ENCODE measurements around the gene CAMKK1. TPM values are rescaled to one million over a fixed set of nuclear protein-coding genes. Genes with fewer than 3 reads are reported as not detected.

The CAMKK1 gene
- polyA plus RNA-seq, 1 donor (not counting 4 experiments of a cell fraction or from before 2014, with no cell fraction given), result 2.5 TPM

DNA sequence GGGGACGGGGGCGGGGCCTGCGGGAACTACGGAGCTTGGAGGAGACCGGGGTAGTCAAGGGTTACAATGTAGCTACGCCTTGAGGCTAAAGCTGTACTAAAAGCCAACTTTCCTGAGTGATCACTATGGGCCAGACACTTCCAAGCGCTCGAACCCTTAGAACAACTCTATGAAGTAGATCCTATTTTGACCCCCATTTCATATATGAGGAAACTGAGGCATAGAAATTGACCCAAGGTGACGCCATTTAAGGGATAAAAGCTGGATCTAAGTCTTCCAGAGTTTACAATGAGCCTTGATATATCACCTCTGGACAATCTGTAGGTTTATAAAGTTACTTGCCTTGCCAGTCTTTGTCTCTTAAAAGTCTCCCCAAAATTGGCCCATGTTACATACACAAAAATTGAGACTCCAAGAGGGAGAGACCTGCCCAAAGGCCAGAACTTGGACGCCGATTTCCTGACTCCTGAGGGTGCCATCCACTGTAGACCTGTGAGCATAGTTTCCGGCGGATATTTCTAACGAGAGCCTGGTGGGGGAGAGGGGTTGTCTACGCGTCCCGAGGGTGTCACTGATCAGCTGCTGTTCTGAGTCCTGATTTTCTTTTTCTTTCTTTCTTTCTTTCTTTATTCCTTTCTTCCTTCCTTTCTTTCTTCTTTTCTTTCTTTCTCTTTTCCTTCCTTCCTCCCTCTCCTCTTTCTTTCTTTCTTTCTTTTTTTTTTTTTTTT lies 46.3 kb downstream of the CAMKK1 start:
- FAIRE-seq, result peak; percentile 78
- TF ChIP-seq, protein P1, sequence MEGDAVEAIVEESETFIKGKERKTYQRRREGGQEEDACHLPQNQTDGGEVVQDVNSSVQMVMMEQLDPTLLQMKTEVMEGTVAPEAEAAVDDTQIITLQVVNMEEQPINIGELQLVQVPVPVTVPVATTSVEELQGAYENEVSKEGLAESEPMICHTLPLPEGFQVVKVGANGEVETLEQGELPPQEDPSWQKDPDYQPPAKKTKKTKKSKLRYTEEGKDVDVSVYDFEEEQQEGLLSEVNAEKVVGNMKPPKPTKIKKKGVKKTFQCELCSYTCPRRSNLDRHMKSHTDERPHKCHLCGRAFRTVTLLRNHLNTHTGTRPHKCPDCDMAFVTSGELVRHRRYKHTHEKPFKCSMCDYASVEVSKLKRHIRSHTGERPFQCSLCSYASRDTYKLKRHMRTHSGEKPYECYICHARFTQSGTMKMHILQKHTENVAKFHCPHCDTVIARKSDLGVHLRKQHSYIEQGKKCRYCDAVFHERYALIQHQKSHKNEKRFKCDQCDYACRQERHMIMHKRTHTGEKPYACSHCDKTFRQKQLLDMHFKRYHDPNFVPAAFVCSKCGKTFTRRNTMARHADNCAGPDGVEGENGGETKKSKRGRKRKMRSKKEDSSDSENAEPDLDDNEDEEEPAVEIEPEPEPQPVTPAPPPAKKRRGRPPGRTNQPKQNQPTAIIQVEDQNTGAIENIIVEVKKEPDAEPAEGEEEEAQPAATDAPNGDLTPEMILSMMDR (optimal IDR thresholded peaks at IDR 0.05 in 1 of 3, IDR thresholded peaks at IDR 0.05 in 1 of 3, conservative IDR thresholded peaks at IDR 0.05 in 1 of 3; ENCODE audit: extremely low read depth in 1 of 3, insufficient read depth in 2 of 3, low read length in 3 of 3), result no peak
- no peak for TF ChIP-seq EZH2 (IDR thresholded peaks at IDR 0.05; ENCODE audit: low read length)
- Histone ChIP-seq H3K27ac (ENCODE audit: control insufficient read depth, insufficient read depth, low read length) (peak overlapping the region; percentile 36), H3K9me1 (ENCODE audit: control insufficient read depth, extremely low read depth, insufficient read depth, low read length) (no peaks in the 10 kb centered on the region), H3K27me3 (ENCODE audit: control insufficient read depth, extremely low read depth, insufficient read depth, low read length) (no peaks in the 10 kb centered on the region), H3K4me1 (ENCODE audit: control insufficient read depth, extremely low read depth, insufficient read depth, low read length) (peaks cover 9% of the 10 kb centered on the region), H3K36me3 (ENCODE audit: control insufficient read depth in 2 of 2, extremely low read depth in 1 of 2, insufficient read depth in 2 of 2, low read length in 2 of 2) (peaks cover 3 to 4% of the 10 kb centered on the region in 2 experiments), H3K9me3 (ENCODE audit: control insufficient read depth, low read depth, low read length) (no peaks in the 10 kb centered on the region), H3K9ac (ENCODE audit: control insufficient read depth, extremely low read depth, insufficient read depth, low read length) (peak overlapping the region; percentile 28), H3K4me2 (ENCODE audit: control insufficient read depth, extremely low read depth, insufficient read depth, low read depth, low read length) (peak overlapping the region; percentile 87), H4K20me1 (ENCODE audit: control insufficient read depth, extremely low read depth, insufficient read depth, low read length) (peaks cover 4% of the 10 kb centered on the region), H3K79me2 (ENCODE audit: control insufficient read depth, insufficient read depth, low read length) (peaks cover 40% of the 10 kb centered on the region), H3K4me3 (ENCODE audit: control insufficient read depth in 2 of 3, extremely low read depth in 1 of 3, insufficient read depth in 2 of 3, low read depth in 1 of 3, low read length in 3 of 3) (peak overlapping the region in 1 of 3 experiments; percentile 55), H2AFZ (ENCODE audit: control insufficient read depth, low read length) (peak overlapping the region; percentile 27)
- dilution Hi-C loops (cut with MboI; ENCODE audit: extremely low pct_ligation_motif_present, low sequenced_read_pairs), result no loop called here
- DNase-seq (ENCODE audit: low read depth, low spot score), result no peak

DNA sequence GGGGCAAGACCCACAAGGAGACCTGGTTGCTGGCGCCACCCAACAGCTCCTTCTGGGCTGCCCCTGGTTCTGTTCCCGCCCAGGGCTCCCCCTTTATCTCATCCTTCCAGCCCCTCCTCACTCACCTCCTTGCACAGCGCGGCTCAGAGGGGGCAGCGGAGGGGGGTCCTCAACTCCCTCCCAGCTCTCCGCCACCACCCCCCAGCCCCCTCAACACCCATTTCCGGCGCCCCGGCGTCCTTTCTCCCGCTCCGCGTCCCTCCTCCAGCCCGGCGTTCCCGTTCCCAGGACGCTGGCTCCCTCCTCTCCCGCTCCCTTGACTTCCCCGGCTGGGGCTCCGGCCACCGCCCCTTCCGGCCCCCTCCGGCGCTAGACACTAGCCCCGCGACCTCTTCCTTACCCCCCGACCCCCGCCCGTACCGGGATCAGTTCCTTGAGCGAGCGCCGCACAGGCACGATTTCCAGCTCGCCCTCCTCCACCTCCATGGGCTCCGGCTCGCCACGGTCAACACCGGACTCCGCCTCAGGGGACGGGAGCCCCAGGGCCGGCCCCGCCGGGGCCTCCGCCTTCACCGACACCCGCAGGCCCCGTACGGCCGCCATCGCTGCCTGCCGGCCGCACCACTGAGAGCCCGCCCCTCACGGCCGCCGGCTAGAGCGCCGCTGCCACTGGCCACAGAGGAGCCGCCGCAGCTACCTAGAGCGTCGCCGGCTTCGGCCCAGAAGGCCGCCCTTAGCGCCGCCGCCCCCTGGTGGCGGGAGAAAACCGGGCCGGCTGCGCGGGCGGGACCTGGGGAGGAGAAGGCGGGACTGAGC lies 47.0 kb downstream of the CAMKK1 start, which contains the start of gene NCBP3:
Gene NCBP3 (minus strand): TSS at position 626 of the 816 bp plus-strand sequence. CDS start 23 bp downstream, at position 603.
- Histone ChIP-seq H3K79me2 (ENCODE audit: control insufficient read depth, insufficient read depth, low read length) (peaks cover 45% of the 10 kb centered on the region), H2AFZ (ENCODE audit: control insufficient read depth, low read length) (peak within 1 kb of the TSS; percentile 86), H3K36me3 (ENCODE audit: control insufficient read depth in 2 of 2, extremely low read depth in 1 of 2, insufficient read depth in 2 of 2, low read length in 2 of 2) (peaks cover 3 to 4% of the 10 kb centered on the region in 2 experiments), H3K4me3 (ENCODE audit: control insufficient read depth in 2 of 3, extremely low read depth in 1 of 3, insufficient read depth in 2 of 3, low read depth in 1 of 3, low read length in 3 of 3) (peak within 1 kb of the TSS; percentile 87 to 99 (median 87)), H3K9me1 (ENCODE audit: control insufficient read depth, extremely low read depth, insufficient read depth, low read length) (no peaks in the 10 kb centered on the region), H3K4me1 (ENCODE audit: control insufficient read depth, extremely low read depth, insufficient read depth, low read length) (peaks cover 9% of the 10 kb centered on the region), H3K4me2 (ENCODE audit: control insufficient read depth, extremely low read depth, insufficient read depth, low read depth, low read length) (peak within 1 kb of the TSS; percentile 91), H3K9ac (ENCODE audit: control insufficient read depth, extremely low read depth, insufficient read depth, low read length) (peak within 1 kb of the TSS; percentile 91), H3K27ac (ENCODE audit: control insufficient read depth, insufficient read depth, low read length) (peak within 1 kb of the TSS; percentile 77), H3K27me3 (ENCODE audit: control insufficient read depth, extremely low read depth, insufficient read depth, low read length) (no peaks in the 10 kb centered on the region), H4K20me1 (ENCODE audit: control insufficient read depth, extremely low read depth, insufficient read depth, low read length) (peaks cover 4% of the 10 kb centered on the region), H3K9me3 (ENCODE audit: control insufficient read depth, low read depth, low read length) (no peaks in the 10 kb centered on the region)
- DNase-seq (ENCODE audit: low read depth, low spot score) (peak; percentile 73), FAIRE-seq (no peak)
- dilution Hi-C loops (cut with MboI; ENCODE audit: extremely low pct_ligation_motif_present, low sequenced_read_pairs), result no loop called here
- TF ChIP-seq, protein P1 (optimal IDR thresholded peaks at IDR 0.05 in 1 of 3, IDR thresholded peaks at IDR 0.05 in 1 of 3, conservative IDR thresholded peaks at IDR 0.05 in 1 of 3; ENCODE audit: extremely low read depth in 1 of 3, insufficient read depth in 2 of 3, low read length in 3 of 3), result peak; percentile 66 to 91 (median 84)
- TF ChIP-seq EZH2 (IDR thresholded peaks at IDR 0.05; ENCODE audit: low read length), result no peak

All from keratinocyte (primary cell).